Erythroblast (primary cell): ENCODE results near the gene MAN2B1.
"Not testable (repeated sequence)": the region's sequence is repeated elsewhere in the genome, so short reads cannot be mapped to it uniquely, and the experiment has no call there.

Experiments
- DNase-seq, 2 experiments: peaks; one replicate each; lab custom pipeline; 2025; lab: John Stamatoyannopoulos, UW
- GATA1 ChIP-seq: IDR thresholded peaks from 2 replicates; pipeline ENCODE4 v1.6.1; 2011; ENCODE audit warnings: low read depth, mild to moderate bottlenecking, control low read depth, low read length, moderate library complexity
- POLR2A ChIP-seq: IDR thresholded peaks from 2 replicates; pipeline ENCODE4 v1.6.1; 2011; ENCODE audit warnings: mild to moderate bottlenecking, low read length

MAN2B1 gene

DNA sequence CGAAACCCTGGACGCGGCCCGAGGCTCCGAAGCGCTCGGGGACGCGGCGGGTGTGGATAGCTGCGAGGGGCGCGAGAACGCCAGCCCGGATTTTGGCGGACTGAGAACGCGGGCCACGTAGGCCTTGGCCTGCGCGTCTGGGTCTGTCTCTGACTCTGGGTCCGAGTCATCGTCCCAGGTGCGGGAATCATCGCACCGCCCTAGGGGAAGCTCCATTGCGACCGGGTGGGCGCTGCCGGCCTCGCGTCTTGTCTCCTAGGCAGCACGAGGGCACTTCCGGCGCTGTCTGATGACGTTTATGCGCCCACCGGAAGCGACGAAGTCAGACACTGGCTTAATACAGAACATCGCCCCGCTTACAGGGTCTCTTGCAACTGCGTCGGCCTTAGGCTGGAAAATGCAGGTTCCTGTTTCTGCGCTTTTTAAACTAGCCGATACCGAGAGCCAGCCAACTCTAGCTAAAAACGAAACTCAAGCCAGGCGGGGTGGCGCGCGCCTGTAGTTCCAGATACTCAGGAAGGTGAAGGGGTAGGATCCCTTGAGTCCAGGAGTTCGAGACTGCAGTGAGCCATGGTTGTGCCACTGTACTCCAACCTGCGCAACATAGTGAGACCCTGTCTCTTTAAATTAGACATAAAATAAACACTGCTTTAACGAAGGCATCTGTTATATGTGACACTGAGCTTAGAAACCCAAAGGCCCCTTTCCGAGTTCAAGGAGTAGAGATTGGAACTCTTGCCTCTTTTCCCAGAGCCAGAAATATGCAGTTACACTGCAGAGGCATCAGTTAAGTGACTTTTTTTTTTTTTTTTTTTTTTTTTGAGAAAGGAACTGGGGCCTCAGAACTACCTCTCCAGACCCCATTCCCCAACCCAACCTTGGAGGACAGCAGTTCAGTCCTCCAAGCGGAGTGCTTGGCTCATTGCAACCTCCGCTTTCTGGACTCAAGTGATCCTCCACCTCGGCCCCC lies 30.1 kb upstream of the MAN2B1 start, which contains the start of gene FBXW9:
Gene FBXW9, minus strand, starts transcription at position 266 of the 970 bp plus-strand sequence. Its CDS starts 50 bp downstream, at position 216.
- TF ChIP-seq POLR2A: peak; percentile 80
- TF ChIP-seq GATA1: no peak
- DNase-seq: peak; percentile 98

DNA sequence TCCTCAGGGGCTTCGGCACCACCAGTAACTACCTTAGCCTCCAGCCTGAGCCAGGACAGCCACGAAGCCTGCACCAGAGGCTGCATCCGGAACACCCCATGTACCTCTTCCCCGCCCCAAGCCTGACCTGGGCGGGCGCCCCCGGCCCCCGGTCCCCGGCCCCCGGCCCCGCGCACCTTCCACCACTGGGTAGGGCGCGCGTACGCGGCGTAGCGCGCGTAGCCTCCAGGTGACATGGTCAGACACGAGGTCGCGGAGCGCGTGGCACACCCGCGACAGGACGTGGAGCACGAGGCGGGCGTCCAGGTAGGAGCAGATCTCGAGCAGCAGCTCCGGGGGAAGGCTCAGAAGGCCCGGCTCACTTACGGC lies 29.4 kb upstream of the MAN2B1 start:
- TF ChIP-seq GATA1 (no peak), POLR2A (no peak)
- DNase-seq: no peak

GRCh38 chr19:12695514-12695913 lies 29.0 kb upstream of the MAN2B1 start:
- no peak for DNase-seq
- TF ChIP-seq GATA1: no peak
- TF ChIP-seq POLR2A: no peak

DNA sequence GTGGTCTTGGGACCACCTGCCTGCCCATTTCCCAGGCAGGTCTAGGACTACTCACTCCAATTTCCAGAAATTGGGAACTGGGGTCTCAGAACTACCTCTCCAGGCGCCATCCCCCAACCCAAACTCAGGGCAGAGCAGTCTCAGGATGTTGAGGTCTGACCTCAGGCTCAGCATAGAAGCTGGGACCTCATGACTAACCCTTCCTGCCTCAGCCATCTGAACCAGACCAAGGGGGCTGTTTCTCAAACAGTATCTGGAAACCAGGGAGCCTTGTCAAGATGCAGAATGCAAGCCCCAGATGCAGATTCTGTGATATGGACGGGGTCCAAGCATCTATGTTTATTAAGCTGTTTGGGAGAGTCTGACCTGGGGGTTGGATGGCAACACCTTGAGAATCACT lies 28.6 kb upstream of the MAN2B1 start:
- no peak for DNase-seq
- TF ChIP-seq GATA1: no peak
- TF ChIP-seq POLR2A: no peak

DNA sequence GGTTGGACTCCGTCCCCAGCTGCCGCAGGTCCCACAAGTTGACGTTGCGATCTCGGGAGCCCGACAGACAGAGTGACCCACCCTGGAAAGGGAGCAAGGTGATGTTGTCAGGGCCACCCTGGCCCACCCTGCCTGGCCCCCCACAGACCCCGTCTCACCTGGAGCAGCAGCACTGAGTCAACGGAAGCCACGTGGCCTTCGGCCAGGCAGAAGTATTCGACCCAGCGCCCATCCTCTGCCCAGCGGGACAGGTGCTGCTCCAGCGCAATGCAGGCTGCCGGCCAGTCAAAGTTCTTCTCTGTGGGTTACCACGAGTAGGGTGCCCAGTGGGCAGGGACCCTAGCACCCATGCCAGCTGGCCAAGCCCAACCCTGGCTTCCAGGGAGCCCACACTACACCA lies 28.1 kb upstream of the MAN2B1 start:
- no peak for DNase-seq
- TF ChIP-seq POLR2A (no peak), GATA1 (no peak)

DNA sequence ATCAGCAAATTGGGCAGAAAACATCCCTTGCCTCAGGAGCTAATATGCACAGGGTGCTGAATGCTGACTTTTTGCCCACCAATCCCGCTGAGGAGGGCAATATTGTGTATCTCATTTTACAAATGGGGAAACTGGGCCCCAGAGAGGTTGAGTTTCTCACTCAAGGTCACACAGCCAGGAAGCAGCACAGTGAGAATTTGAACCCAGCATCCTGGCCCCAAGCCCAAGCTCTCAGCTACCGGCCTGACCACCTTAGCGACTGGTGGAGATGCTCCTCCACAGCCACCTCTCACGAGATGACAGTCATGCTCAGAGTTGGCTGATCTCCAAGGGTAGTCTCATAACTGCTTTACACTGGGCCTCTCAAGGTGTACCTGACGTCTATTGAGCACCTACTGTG lies 26.4 kb upstream of the MAN2B1 start:
- no peak for DNase-seq
- no peak for TF ChIP-seq POLR2A
- TF ChIP-seq GATA1: no peak

- TF ChIP-seq POLR2A (no peak), GATA1 (no peak)
- DNase-seq: no peak
Observed at GRCh38 chr19:12689581-12690216, 23.2 kb upstream of the MAN2B1 start.

GRCh38 chr19:12689012-12689411 lies 22.5 kb upstream of the MAN2B1 start:
- no peak for TF ChIP-seq GATA1
- no peak for TF ChIP-seq POLR2A
- DNase-seq: no peak

DNA sequence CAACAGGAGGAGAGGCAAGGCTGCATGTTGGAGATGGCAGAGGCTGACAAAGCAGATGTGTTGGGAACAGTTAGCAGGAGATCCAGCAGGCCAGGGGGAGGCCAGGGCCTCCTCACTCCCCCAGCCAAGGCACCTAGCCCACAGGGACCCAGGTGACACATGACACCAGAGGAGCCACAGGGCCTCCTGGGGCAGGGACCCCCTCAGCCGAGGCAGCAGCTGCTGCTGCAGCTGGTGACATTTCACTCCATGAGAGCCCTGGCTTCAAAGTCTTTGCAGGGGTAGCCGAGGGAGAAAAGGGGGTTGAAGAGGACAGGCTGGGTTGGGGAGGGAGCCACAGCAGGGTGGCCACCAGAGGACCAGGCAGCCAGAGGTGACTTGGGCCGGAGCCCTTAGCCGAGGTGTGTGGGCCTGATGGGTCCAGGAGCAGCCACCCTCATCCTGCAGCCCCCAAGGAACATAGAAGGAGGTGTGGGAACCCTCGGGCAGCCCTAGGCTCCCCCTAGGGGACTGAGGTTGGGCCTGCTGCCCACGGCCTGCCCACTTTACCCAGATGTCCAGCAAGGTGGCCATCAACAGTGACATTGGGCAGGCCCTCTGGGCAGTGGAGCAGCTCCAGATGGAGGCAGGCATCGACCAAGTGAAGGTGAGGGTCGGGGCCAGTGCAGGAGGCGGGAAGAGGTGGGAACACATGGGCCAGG lies 21.1 kb upstream of the MAN2B1 start, which contains the start of gene GNG14:
Gene GNG14, plus strand, starts transcription at position 503 of the 701 bp plus-strand sequence. Its CDS starts 51 bp downstream, at position 554.
- no peak for TF ChIP-seq POLR2A
- TF ChIP-seq GATA1: no peak
- no peak for DNase-seq

GRCh38 chr19:12685831-12686230 lies 19.3 kb upstream of the MAN2B1 start:
- TF ChIP-seq POLR2A (no peak), GATA1 (no peak)
- no peak for DNase-seq

GRCh38 chr19:12681074-12681987 lies 14.8 kb upstream of the MAN2B1 start, which contains the start of gene DHPS:
TSS of gene DHPS (minus strand) at chr19:12681880. CDS start at chr19:12681766, 114 bp downstream.
- peak; percentile 97 to 99 for DNase-seq
- TF ChIP-seq POLR2A (peak; percentile 69), GATA1 (no peak)

- DNase-seq: no peak
- no peak for TF ChIP-seq GATA1
- no peak for TF ChIP-seq POLR2A
Observed at GRCh38 chr19:12680034-12680433, 13.5 kb upstream of the MAN2B1 start.

DNA sequence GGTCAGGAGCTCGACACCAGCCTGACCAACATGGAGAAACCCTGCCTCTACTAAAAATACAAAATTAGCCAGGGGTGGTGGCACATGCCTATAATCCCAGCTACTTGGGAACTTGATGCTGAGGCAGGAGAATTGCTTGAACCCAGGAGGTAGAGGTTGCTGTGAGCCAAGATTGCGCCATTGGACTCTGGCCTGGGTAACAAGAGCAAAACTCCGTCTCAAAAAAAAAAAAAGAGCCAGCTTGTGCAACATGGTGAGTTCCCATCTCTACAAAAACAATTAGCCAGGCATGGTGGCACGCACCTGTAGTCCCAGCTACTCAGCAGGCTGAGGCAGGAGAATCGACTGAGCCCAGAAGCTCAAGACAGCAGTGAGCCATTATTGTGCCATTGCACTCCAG lies 11.5 kb upstream of the MAN2B1 start:
- DNase-seq: not testable (repeated sequence)
